ENCODE results near the gene GOLPH3. TPM values are rescaled to one million over a fixed set of nuclear protein-coding genes. Genes with fewer than 3 reads are reported as not detected.
"Not testable (repeated sequence)": the region's sequence is repeated elsewhere in the genome, so short reads cannot be mapped to it uniquely, and the experiment has no call there.

The GOLPH3 gene
- total and polyA plus RNA-seq, 2 of the 4 experiments (the other 2 are of a cell fraction): 38.2 to 41.3 TPM

GRCh38 chr5:32082701-32083100, 91.4 kb downstream of the GOLPH3 start:
- H3K23ac ChIP-seq (ENCODE audit: low read depth, low read length): no peak overlapping the region
- TF ChIP-seq ELK1 (IDR thresholded peaks at IDR 0.05; ENCODE audit: borderline replicate concordance, low read depth, low read length) (no peak), CEBPB (IDR thresholded peaks at IDR 0.05; ENCODE audit: low read depth, low read length) (no peak), MAZ (IDR thresholded peaks at IDR 0.05; ENCODE audit: borderline replicate concordance, low read depth, low read length) (no peak)
- ChIA-PET CTCF (no interaction called here), POLR2A (ENCODE audit: unreplicated experiment) (no interaction called here)
- no peak overlapping the region for H3K9ac ChIP-seq (ENCODE audit: low read depth, low read length)
- 0% methylated on average over 1 of the region's 4 CpGs; no CpG with 5 or more reads in 1 of the 2 experiments for WGBS, 2 experiments (ENCODE audit: extremely low coverage in 2 of 2, insufficient read length in 1 of 2)
- no peak overlapping the region for H3K14ac ChIP-seq (replicated peaks; ENCODE audit: low read depth, low read length)
- H2AK5ac ChIP-seq (ENCODE audit: low read depth, low read length): no peak overlapping the region
- no peaks in the 10 kb centered on the region for H3K9me1 ChIP-seq (ENCODE audit: insufficient read depth, low read length)
- in situ Hi-C loops (cut with MboI; ENCODE audit: low sequenced_read_pairs): no loop called here
- intact Hi-C loops (cut with micrococcal nuclease): no loop called here
- DNase-seq (no peak), ATAC-seq (ENCODE audit: low read depth) (no peak)
- H2BK20ac ChIP-seq (ENCODE audit: low read depth, low read length): no peak overlapping the region
- H3K27me3 ChIP-seq (ENCODE audit: control insufficient read depth, insufficient read depth, low read length): peaks cover 2% of the 10 kb centered on the region; the same call in 1 of the 2 replicates
- no peaks in the 10 kb centered on the region for H3K79me1 ChIP-seq (ENCODE audit: low read depth in 1 of 2, low read length in 2 of 2)
- H2AK9ac ChIP-seq (replicated peaks; ENCODE audit: low read depth, low read length, poor library complexity): no peak overlapping the region
- H3K18ac ChIP-seq (ENCODE audit: low read depth, low read length): no peak overlapping the region
- dilution Hi-C loops (cut with HindIII; ENCODE audit: low sequenced_read_pairs, unreplicated experiment): no loop called here
- no peak overlapping the region for H3K4ac ChIP-seq (ENCODE audit: low read depth, low read length)
- no peak overlapping the region for H3K27ac ChIP-seq (ENCODE audit: insufficient read depth, low read length)
- no peak overlapping the region for H4K5ac ChIP-seq (ENCODE audit: low read depth, low read length)
- H3K36me3 ChIP-seq (ENCODE audit: control insufficient read depth, insufficient read depth, low read length): no peaks in the 10 kb centered on the region
- H4K91ac ChIP-seq (ENCODE audit: insufficient read depth, low read depth, low read length): no peak overlapping the region
- H4K20me1 ChIP-seq (ENCODE audit: insufficient read depth, low read length): no peaks in the 10 kb centered on the region
- no TSS peak for BruUV-seq (replicated peaks)
- H2AFZ ChIP-seq (replicated peaks; ENCODE audit: low read length, poor library complexity): no peak overlapping the region
- no peaks in the 10 kb centered on the region for H3K9me3 ChIP-seq (ENCODE audit: control insufficient read depth, insufficient read depth, low read length)
- H2BK5ac ChIP-seq (ENCODE audit: low read depth, low read length, poor library complexity, severe bottlenecking): no peak overlapping the region
- H3K4me2 ChIP-seq (ENCODE audit: low read depth, low read length): no peak overlapping the region
- no peak overlapping the region for H4K8ac ChIP-seq (ENCODE audit: low read depth in 2 of 2, low read length in 2 of 2)
- no peak overlapping the region for H3K4me3 ChIP-seq (ENCODE audit: insufficient read depth, low read depth, low read length)
- H3K4me1 ChIP-seq (ENCODE audit: control insufficient read depth, insufficient read depth, low read length): no peaks in the 10 kb centered on the region
- no peak overlapping the region for H2BK15ac ChIP-seq (ENCODE audit: low read depth, low read length)
- H2BK120ac ChIP-seq (ENCODE audit: low read depth, low read length): no peak overlapping the region
- no peak overlapping the region for H3K56ac ChIP-seq (ENCODE audit: extremely low read depth, insufficient read depth, low read length)

- ATAC-seq (ENCODE audit: low read depth); H2BK120ac ChIP-seq (ENCODE audit: low read depth, low read length); intact Hi-C loops (cut with micrococcal nuclease); H3K14ac ChIP-seq (replicated peaks; ENCODE audit: low read depth, low read length); H2AK5ac ChIP-seq (ENCODE audit: low read depth, low read length); H3K4me3 ChIP-seq (ENCODE audit: insufficient read depth, low read depth, low read length); H2AK9ac ChIP-seq (replicated peaks; ENCODE audit: low read depth, low read length, poor library complexity); DNase-seq; H3K36me3 ChIP-seq (ENCODE audit: control insufficient read depth, insufficient read depth, low read length); H4K5ac ChIP-seq (ENCODE audit: low read depth, low read length); H3K23ac ChIP-seq (ENCODE audit: low read depth, low read length); dilution Hi-C loops (cut with HindIII; ENCODE audit: low sequenced_read_pairs, unreplicated experiment); CTCF ChIA-PET; H3K9me3 ChIP-seq (ENCODE audit: control insufficient read depth, insufficient read depth, low read length); H4K8ac ChIP-seq (ENCODE audit: low read depth in 2 of 2, low read length in 2 of 2); BruUV-seq (replicated peaks); H2BK20ac ChIP-seq (ENCODE audit: low read depth, low read length); H3K79me1 ChIP-seq (ENCODE audit: low read depth in 1 of 2, low read length in 2 of 2); H3K56ac ChIP-seq (ENCODE audit: extremely low read depth, insufficient read depth, low read length); H3K9ac ChIP-seq (ENCODE audit: low read depth, low read length); H3K4me2 ChIP-seq (ENCODE audit: low read depth, low read length); H3K27me3 ChIP-seq (ENCODE audit: control insufficient read depth, insufficient read depth, low read length); H2AFZ ChIP-seq (replicated peaks; ENCODE audit: low read length, poor library complexity); H3K18ac ChIP-seq (ENCODE audit: low read depth, low read length); H3K4ac ChIP-seq (ENCODE audit: low read depth, low read length); H4K91ac ChIP-seq (ENCODE audit: insufficient read depth, low read depth, low read length); H3K9me1 ChIP-seq (ENCODE audit: insufficient read depth, low read length); in situ Hi-C loops (cut with MboI; ENCODE audit: low sequenced_read_pairs); H2BK5ac ChIP-seq (ENCODE audit: low read depth, low read length, poor library complexity, severe bottlenecking); H3K4me1 ChIP-seq (ENCODE audit: control insufficient read depth, insufficient read depth, low read length); H3K27ac ChIP-seq (ENCODE audit: insufficient read depth, low read length); POLR2A ChIA-PET (ENCODE audit: unreplicated experiment); H2BK15ac ChIP-seq (ENCODE audit: low read depth, low read length); H4K20me1 ChIP-seq (ENCODE audit: insufficient read depth, low read length): not testable (repeated sequence)
- no CpG with 5 or more reads among the region's 1 CpG for WGBS, 2 experiments (ENCODE audit: extremely low coverage in 2 of 2, insufficient read length in 1 of 2)
Observed at GRCh38 chr5:32080565-32080964, 93.6 kb downstream of the GOLPH3 start.

All from IMR-90 (cell line).